Heart right ventricle (tissue), 16 donors: ENCODE measurements around the gene TMEM200B. TPM values are rescaled to one million over a fixed set of nuclear protein-coding genes. Genes with fewer than 3 reads are reported as not detected.

Source experiments
- ATAC-seq, 8 donors: fragments of 200-7000 bp; cut with Tn5 transposase; one replicate each; pipeline ENCODE4 v1.9.1; 2020; ENCODE audit warnings: mild to moderate bottlenecking in 8 of 8, moderate library complexity in 8 of 8, moderate number of reproducible peaks in 1 of 8
- DNase-seq, 2 donors: peaks; one replicate each; pipeline ENCODE4 v3.0.0-alpha.2; 2020
- H3K27ac ChIP-seq, 10 donors: fragments of 200-600 bp; sonication (generic) in 2 of 10; one replicate each; pipeline versions ENCODE4 v1.5.0 to v1.8.0; 2020 to 2022; ENCODE audit warnings: mild to moderate bottlenecking in 3 of 10
- H3K27me3 ChIP-seq, 7 donors: fragments of 200-600 bp; one replicate each; pipeline ENCODE4 v1.8.0; 2021 to 2022; ENCODE audit warnings: mild to moderate bottlenecking in 2 of 7
- H3K36me3 ChIP-seq, 9 donors: fragments of 200-600 bp; sonication (generic) in 1 of 9; one replicate each; pipeline versions ENCODE4 v1.5.0 to v1.8.0; 2020 to 2022; ENCODE audit warnings: mild to moderate bottlenecking in 2 of 9
- H3K4me1 ChIP-seq, 9 donors: fragments of 200-600 bp; sonication (generic) in 1 of 9; one replicate each; pipeline versions ENCODE4 v1.5.0 to v1.8.0; 2020 to 2022; ENCODE audit warnings: mild to moderate bottlenecking in 4 of 9
- H3K4me3 ChIP-seq, 10 donors: fragments of 200-600 bp; sonication (generic) in 2 of 10; one replicate each; pipeline versions ENCODE4 v1.5.0 to v1.8.0; 2020 to 2022; ENCODE audit warnings: mild to moderate bottlenecking in 7 of 10, moderate library complexity in 2 of 10
- H3K9me3 ChIP-seq, 11 donors: fragments of 200-600 bp in 10 of 11; sonication (generic) in 2 of 11; one replicate each; pipeline versions ENCODE4 v1.5.0 to v1.8.0; 2013 to 2022; ENCODE audit warnings: mild to moderate bottlenecking in 2 of 11, control low read depth in 1 of 11, moderate library complexity in 1 of 11
- CTCF ChIP-seq, 9 donors: fragments of 200-600 bp; sonication (generic) in 2 of 9; IDR thresholded peaks; one replicate each; pipeline versions ENCODE4 v1.5.0 to v1.8.0; 2021 to 2022; ENCODE audit warnings: antibody characterized with exemption in 9 of 9, mild to moderate bottlenecking in 5 of 9, moderate library complexity in 1 of 9
- WGBS, 2 donors: extraction: QIAGEN DNeasy Blood & Tissue Kit; methylation state at CpG; one replicate each; pipeline ENCODE4 v1.1.7; 2013; ENCODE audit warnings: inconsistent platforms in 1 of 2; 5-methylcytosine and 5-hydroxymethylcytosine counted together
- intact Hi-C, 10 donors: fragments of 100-400 bp; cut with DNase I; formaldehyde crosslinking; loops; one replicate each; pipeline versions ENCODE4 v1.11.1 to v1.14.2; 2022
- polyA plus RNA-seq, 2 donors: library from polyadenylated mRNA; stranded (reverse); fragments of 200-250 nt; gene quantifications; one replicate each; pipeline ENCODE4 v1.2.3, GENCODE V29; 2013
- total RNA-seq, 10 donors: library from RNA; stranded (reverse); fragmentation: NEBNext Ultra II Directional in 3 of 10; extraction: Animal tissue kit (Norgen Biotek cat#: 25700) in 3 of 10; gene quantifications; one replicate each; pipeline versions ENCODE4 v1.2.1 to v1.2.4, GENCODE V29; 2021 to 2023
- donor health status: Arrhythmogenic right ventricular cardiomyopathy.
- donor health status: ischemic (EF 13 %, LVEDD 7.1; RV severe dilation, severe dysfunction).
- donor health status: healthy with polysubstance abuse.
- donor health status: DM: no; HTN: yes; CAD: no.
- donor health status: DM: no; HTN: no; CAD: no.
- donor health status: ischemic (EF 25% LVEDD 6.9; RV normal size, moderate dysfunction).
- donor health status: ischemic (EF 25% LVEDD 5.7; RV mildly dilated, moderate dysfunction).
- donor health status: healthy.
- donor health status: DM: yes; HTN: yes; CAD: no.
- donor health status: Ischemic cardiomyopathy.
- donor health status: ischemic (EF 35%, LVEDD 5.7; RV mildly dilated, moderate dysfunction).
- donor health status: nonischemic (EF 11% LVEDD 7.7; RV severe dilation, severe dysfunction).
- donor health status: DM: yes; HTN: yes; CAD: no.
- donor health status: PGD.
- donor health status: ischemic (EF 29% LVEDD 5.4; RV normal size, mild dysfunction).
- donor health status: nonischemic (EF 23%, LVEDD 6.1; RV moderate dilation, normal function).

The TMEM200B gene
- total and polyA plus RNA-seq, 12 donors, result 0.79 to 3.3 (median 1.6) TPM

DNA sequence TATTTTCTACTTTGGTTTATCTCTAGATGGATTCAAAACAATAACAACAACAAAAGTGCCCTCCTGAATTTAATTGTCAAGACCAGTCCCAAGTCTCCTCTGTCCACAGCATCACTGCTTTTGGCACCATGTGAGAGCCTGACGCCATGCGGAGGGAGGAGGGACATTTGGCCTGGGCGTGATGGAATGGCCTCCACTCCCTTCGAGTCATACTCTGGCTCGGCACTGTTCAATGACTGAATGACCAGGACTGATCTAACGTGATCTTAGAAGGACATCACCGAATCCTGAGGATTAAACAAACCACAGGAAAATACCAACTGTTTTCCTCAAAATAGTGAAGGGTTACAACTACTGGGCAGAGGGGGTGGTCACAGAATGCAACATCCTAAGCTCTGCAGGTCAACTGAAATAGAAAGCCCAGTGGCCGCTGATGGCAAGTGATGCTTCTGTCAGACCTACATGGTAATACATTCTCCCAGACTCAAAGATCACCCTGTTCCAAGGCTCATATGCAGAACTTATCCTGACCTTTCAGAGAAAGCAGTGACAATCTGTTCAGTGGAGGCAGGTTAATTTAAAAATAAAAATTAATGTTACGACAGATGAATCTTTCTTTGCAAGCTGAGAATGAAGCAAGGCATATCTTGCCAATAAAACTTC lies 38.9 kb upstream of the TMEM200B start:
- Histone ChIP-seq H3K36me3 (peaks cover 0 to 98% (median 30%) of the 10 kb centered on the region in 9 donors), H3K9me3 (no peaks in the 10 kb centered on the region), H3K4me3 (no peak overlapping the region), H3K4me1 (peaks cover 6 to 69% (median 39%) of the 10 kb centered on the region in 9 donors), H3K27ac (peak overlapping the region in 1 of 10 donors; percentile 3), H3K27me3 (no peaks in the 10 kb centered on the region)
- DNase-seq (peak in 1 of 2 donors; percentile 29), ATAC-seq (peak in 6 of 8 donors; percentile 50 to 76 (median 64))
- intact Hi-C loops, result no loop called here
- WGBS, 2 donors, result 63 to 67% methylated on average over 9 of the region's 9 CpGs
- no peak for TF ChIP-seq CTCF (IDR thresholded peaks at IDR 0.05)

- H3K36me3 ChIP-seq, result peaks cover 0 to 98% (median 36%) of the 10 kb centered on the region in 9 donors
- DNase-seq (no peak), ATAC-seq (no peak)
- H3K9me3 ChIP-seq, result no peaks in the 10 kb centered on the region
- no peaks in the 10 kb centered on the region for H3K27me3 ChIP-seq
- H3K4me3 ChIP-seq, result no peak overlapping the region
- H3K4me1 ChIP-seq, result peaks cover 6 to 70% (median 45%) of the 10 kb centered on the region in 9 donors
- intact Hi-C loops, result no loop called here
- WGBS, 2 donors, result 50 to 52% methylated on average over 4 of the region's 4 CpGs
- no peak for TF ChIP-seq CTCF (IDR thresholded peaks at IDR 0.05)
- peak overlapping the region in 1 of 10 donors; percentile 5 for H3K27ac ChIP-seq
Observed at GRCh38 chr1:29162025-29162424, 38.3 kb upstream of the TMEM200B start.

DNA sequence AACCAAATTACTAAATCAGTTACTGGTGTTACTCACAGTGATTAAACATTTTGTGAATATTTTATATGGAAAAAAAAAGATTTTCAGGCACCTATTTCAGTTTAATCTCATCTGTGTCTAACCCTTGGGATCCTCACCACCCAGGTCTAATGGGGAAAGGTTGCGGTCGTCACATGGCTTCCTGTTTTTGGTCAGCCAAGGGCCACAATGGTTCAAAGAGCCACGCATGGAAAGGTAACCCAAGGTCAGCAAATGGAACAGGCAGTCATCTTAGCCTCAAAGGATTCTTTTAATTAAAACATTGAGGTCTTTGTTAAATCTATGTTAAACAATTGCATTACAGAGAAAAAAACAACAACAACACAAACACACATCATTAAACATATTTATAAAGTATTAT lies 36.1 kb upstream of the TMEM200B start:
- Histone ChIP-seq H3K27ac (no peak overlapping the region), H3K27me3 (no peaks in the 10 kb centered on the region), H3K36me3 (peaks cover 0 to 98% (median 35%) of the 10 kb centered on the region in 9 donors), H3K4me1 (peaks cover 13 to 71% (median 55%) of the 10 kb centered on the region in 9 donors), H3K9me3 (no peaks in the 10 kb centered on the region), H3K4me3 (no peak overlapping the region)
- ATAC-seq (no peak), DNase-seq (no peak)
- WGBS, 2 donors, result 60 to 65% methylated on average over 3 of the region's 3 CpGs
- no peak for TF ChIP-seq CTCF (IDR thresholded peaks at IDR 0.05)
- intact Hi-C loops, result loop anchor here in 1 of 10 donors (5.0 kb wide), 1 partner anchor 1092 kb away; no protein-coding TSS in a partner anchor

DNA sequence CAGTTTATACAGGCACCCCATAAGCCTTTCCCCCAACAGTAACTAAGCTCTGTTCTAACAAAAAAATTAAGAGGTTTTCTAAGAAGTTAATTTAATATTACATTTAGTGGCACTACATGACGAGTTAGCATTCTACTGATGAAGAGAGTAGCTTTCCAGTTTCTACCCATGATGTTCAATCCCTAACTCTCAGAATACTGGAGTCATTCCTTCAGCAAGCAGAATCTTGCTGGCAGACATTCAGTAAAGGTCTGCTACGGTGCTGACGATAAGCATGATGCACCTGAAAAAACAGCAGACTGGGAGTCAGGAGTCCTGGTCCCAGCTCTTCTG lies 33.5 kb upstream of the TMEM200B start:
- peaks cover 0 to 99% (median 57%) of the 10 kb centered on the region in 9 donors for H3K36me3 ChIP-seq
- H3K27me3 ChIP-seq, result no peaks in the 10 kb centered on the region
- TF ChIP-seq CTCF (IDR thresholded peaks at IDR 0.05), result no peak
- peak overlapping the region in 6 of 10 donors; percentile 37 to 74 (median 44) for H3K27ac ChIP-seq
- no peaks in the 10 kb centered on the region for H3K9me3 ChIP-seq
- ATAC-seq (no peak), DNase-seq (no peak)
- peaks cover 7 to 52% (median 44%) of the 10 kb centered on the region in 9 donors for H3K4me1 ChIP-seq
- WGBS, 2 donors, result 40 to 63% methylated on average over 3 of the region's 3 CpGs
- no peak overlapping the region for H3K4me3 ChIP-seq
- intact Hi-C loops, result loop anchor here in 1 of 10 donors (5.0 kb wide), 1 partner anchor 1090 kb away; no protein-coding TSS in a partner anchor
